Ishikawa (cell line): Measurements from ENCODE around the gene KCNA10.

Source experiments
- CEBPB ChIP-seq: IDR thresholded peaks from 2 replicates; pipeline ENCODE4 v1.6.1; 2012
- CREB1 ChIP-seq: IDR thresholded peaks from 2 replicates; pipeline ENCODE4 v1.6.1; 2012; ENCODE audit warnings: low read depth
- EGR1 ChIP-seq: IDR thresholded peaks from 2 replicates; pipeline ENCODE4 v1.6.1; 2012
- EP300 ChIP-seq: IDR thresholded peaks from 2 replicates; pipeline ENCODE4 v1.6.1; 2012; ENCODE audit warnings: borderline replicate concordance
- FOXM1 ChIP-seq: IDR thresholded peaks from 2 replicates; pipeline ENCODE4 v1.6.1; 2012; ENCODE audit warnings: low read depth, borderline replicate concordance
- MAX ChIP-seq: IDR thresholded peaks from 2 replicates; pipeline ENCODE4 v1.6.1; 2012
- NFIC ChIP-seq: IDR thresholded peaks from 2 replicates; pipeline ENCODE4 v1.6.1; 2012
- RAD21 ChIP-seq: IDR thresholded peaks from 2 replicates; pipeline ENCODE4 v1.6.1; 2012; ENCODE audit warnings: low read depth
- REST ChIP-seq: IDR thresholded peaks from 2 replicates; pipeline ENCODE4 v1.6.1; 2012; ENCODE audit warnings: low read depth, mild to moderate bottlenecking
- TAF1 ChIP-seq: IDR thresholded peaks from 2 replicates; pipeline ENCODE4 v1.6.1; 2012; ENCODE audit warnings: low read depth, mild to moderate bottlenecking
- TCF12 ChIP-seq: IDR thresholded peaks from 2 replicates; pipeline ENCODE4 v1.6.1; 2012; ENCODE audit warnings: low read depth
- TEAD4 ChIP-seq: IDR thresholded peaks from 2 replicates; pipeline ENCODE4 v1.6.1; 2012
- USF1 ChIP-seq: IDR thresholded peaks from 2 replicates; pipeline ENCODE4 v1.6.1; 2012
- YY1 ChIP-seq: IDR thresholded peaks from 2 replicates; pipeline ENCODE4 v1.6.1; 2012; ENCODE audit warnings: low read depth
- ZBTB7A ChIP-seq: IDR thresholded peaks from 2 replicates; pipeline ENCODE4 v1.6.1; 2012; ENCODE audit warnings: low read depth

Gene KCNA10

GRCh38 chr1:110490791-110491451, 28.1 kb downstream of the KCNA10 start:
- TF ChIP-seq RAD21 = no peak
- no peak for TF ChIP-seq TAF1
- TF ChIP-seq EGR1 = no peak
- no peak for TF ChIP-seq EP300
- TF ChIP-seq CEBPB = no peak
- no peak for TF ChIP-seq MAX
- TF ChIP-seq USF1 = no peak
- TF ChIP-seq CREB1 = no peak
- no peak for TF ChIP-seq NFIC

GRCh38 chr1:110489973-110490542, 28.9 kb downstream of the KCNA10 start:
- TF ChIP-seq NFIC = no peak

- TF ChIP-seq CEBPB (no peak), TAF1 (no peak), NFIC (no peak), USF1 (no peak), CREB1 (no peak), ZBTB7A (no peak)
Measured at GRCh38 chr1:110489406-110489805, 29.6 kb downstream of the KCNA10 start.

- TF ChIP-seq ZBTB7A (no peak), TEAD4 (no peak), USF1 (no peak), REST (no peak), EGR1 (no peak), MAX (no peak), RAD21 (no peak), EP300 (no peak), TCF12 (no peak), CEBPB (no peak), NFIC (no peak), TAF1 (no peak), CREB1 (no peak), YY1 (no peak), FOXM1 (no peak)
Measured at GRCh38 chr1:110488867-110489266, 30.1 kb downstream of the KCNA10 start.

GRCh38 chr1:110488161-110488560, 30.8 kb downstream of the KCNA10 start:
- TF ChIP-seq RAD21 (no peak), NFIC (no peak), REST (no peak), CEBPB (no peak), TEAD4 (no peak), ZBTB7A (no peak), YY1 (no peak), EGR1 (no peak), TCF12 (no peak), TAF1 (no peak), EP300 (no peak), CREB1 (no peak), FOXM1 (no peak), MAX (no peak), USF1 (no peak)
